ENCODE data around the gene RAB14. TPM values are rescaled to one million over a fixed set of nuclear protein-coding genes. Genes with fewer than 3 reads are reported as not detected.

The RAB14 gene
- total and polyA plus RNA-seq, 8 donors: 16.8 to 60.4 (median 34.0) TPM

GRCh38 chr9:121207371-121207940 lies 5.8 kb upstream of the RAB14 start:
- no peak for DNase-seq
- 69 to 89% (median 83%) methylated on average over 2 of the region's 2 CpGs for WGBS, 5 donors
- no peak overlapping the region for H3K4me3 ChIP-seq
- no peaks in the 10 kb centered on the region for H3K27me3 ChIP-seq
- H3K27ac ChIP-seq: no peak overlapping the region
- peaks cover under 1 to 6% (median 2%) of the 10 kb centered on the region in 4 donors for H3K4me1 ChIP-seq
- intact Hi-C loops (cut with DNase I; ENCODE audit: low total_unique reads): no loop called here
- H3K36me3 ChIP-seq: peaks cover 0 to 3% (median 1%) of the 10 kb centered on the region in 4 donors
- no peak for TF ChIP-seq CTCF (IDR thresholded peaks at IDR 0.05)
- TF ChIP-seq EP300 (IDR thresholded peaks at IDR 0.05): no peak
- TF ChIP-seq POLR2A (IDR thresholded peaks at IDR 0.05): no peak
- TF ChIP-seq POLR2AphosphoS5 (IDR thresholded peaks at IDR 0.05): no peak
- no peaks in the 10 kb centered on the region for H3K9me3 ChIP-seq

DNA sequence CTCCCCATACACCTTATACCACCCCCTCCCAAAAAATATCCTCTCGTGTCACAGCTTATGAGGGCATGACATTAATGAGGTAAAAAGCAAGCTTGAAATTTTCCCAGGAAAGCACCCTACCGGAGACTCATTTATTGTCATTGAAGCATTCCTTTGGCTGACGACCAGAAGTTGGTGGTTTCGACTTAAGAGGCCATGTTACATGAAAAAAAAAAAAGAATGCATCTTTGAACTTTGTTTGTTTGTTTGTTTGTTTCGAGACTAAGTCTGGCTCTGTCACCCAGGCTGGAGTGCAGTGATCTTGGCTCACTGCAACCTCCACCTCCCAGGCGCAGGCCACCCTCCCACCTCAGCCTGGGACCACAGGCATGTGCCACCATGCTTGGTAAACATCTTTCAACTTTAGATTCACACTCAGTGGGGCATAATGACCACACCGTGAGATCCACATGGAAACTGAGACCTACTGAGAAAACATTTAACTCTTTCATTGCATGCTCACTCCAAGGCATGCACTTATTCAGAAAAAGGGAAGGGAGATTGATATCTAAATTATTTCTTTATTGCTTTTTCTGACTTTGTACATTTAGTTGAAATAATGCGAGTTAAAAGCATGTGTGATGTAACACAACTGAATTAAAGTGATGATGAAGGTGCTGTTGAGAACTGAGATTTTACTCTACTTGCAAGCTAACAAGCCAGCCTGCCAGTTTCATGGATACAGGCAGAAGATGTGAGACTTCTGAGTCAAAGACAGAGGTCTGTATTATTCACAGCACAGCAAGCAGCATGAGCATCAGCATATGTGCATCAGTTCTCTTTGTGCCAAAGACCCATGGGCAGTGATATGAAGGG lies 5.1 kb upstream of the RAB14 start:
- Histone ChIP-seq H3K4me1 (peaks cover 5 to 9% (median 6%) of the 10 kb centered on the region in 4 donors), H3K9me3 (no peaks in the 10 kb centered on the region), H3K36me3 (peaks cover 0 to 3% (median 1%) of the 10 kb centered on the region in 4 donors), H3K4me3 (no peak overlapping the region), H3K27ac (no peak overlapping the region), H3K27me3 (no peaks in the 10 kb centered on the region)
- TF ChIP-seq CTCF (IDR thresholded peaks at IDR 0.05) (no peak), EP300 (IDR thresholded peaks at IDR 0.05) (no peak), POLR2AphosphoS5 (IDR thresholded peaks at IDR 0.05) (no peak), POLR2A (IDR thresholded peaks at IDR 0.05) (no peak)
- 62 to 72% (median 66%) methylated on average over 8 of the region's 8 CpGs for WGBS, 5 donors
- intact Hi-C loops (cut with DNase I; ENCODE audit: low total_unique reads): no loop called here
- DNase-seq: no peak

DNA sequence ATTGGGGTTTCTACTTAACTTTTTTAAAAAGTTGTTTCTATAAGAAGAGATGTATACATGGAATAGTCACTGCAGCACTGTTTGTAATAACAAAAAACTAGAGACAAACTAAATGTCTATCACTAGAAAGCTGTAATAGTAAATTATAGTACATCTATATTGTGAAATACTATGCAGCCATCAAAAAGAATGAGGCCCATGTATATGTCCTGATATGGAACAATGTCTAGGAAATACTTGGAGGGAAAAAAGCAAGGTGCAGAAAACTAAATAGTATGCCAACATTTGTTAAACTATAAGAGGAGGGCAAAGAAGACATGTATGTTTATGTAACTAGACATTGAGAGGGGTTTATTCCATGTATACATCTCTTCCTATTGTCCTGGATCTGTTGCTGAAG lies 2.9 kb upstream of the RAB14 start:
- Histone ChIP-seq H3K4me3 (no peak overlapping the region), H3K4me1 (peaks cover 13 to 25% (median 18%) of the 10 kb centered on the region in 4 donors), H3K27me3 (no peaks in the 10 kb centered on the region), H3K36me3 (no peaks in the 10 kb centered on the region), H3K27ac (no peak overlapping the region), H3K9me3 (no peaks in the 10 kb centered on the region)
- intact Hi-C loops (cut with DNase I; ENCODE audit: low total_unique reads): no loop called here
- DNase-seq: no peak
- TF ChIP-seq POLR2A (IDR thresholded peaks at IDR 0.05) (no peak), EP300 (IDR thresholded peaks at IDR 0.05) (no peak), POLR2AphosphoS5 (IDR thresholded peaks at IDR 0.05) (no peak), CTCF (IDR thresholded peaks at IDR 0.05) (no peak)

GRCh38 chr9:121204121-121204520 lies 2.5 kb upstream of the RAB14 start:
- intact Hi-C loops (cut with DNase I; ENCODE audit: low total_unique reads): no loop called here
- 63 to 71% (median 67%) methylated on average over 2 of the region's 2 CpGs for whole genome bisulfite sequencing, 5 donors
- Histone ChIP-seq H3K4me1 (peaks cover 17 to 30% (median 23%) of the 10 kb centered on the region in 4 donors), H3K4me3 (no peak overlapping the region), H3K27me3 (no peaks in the 10 kb centered on the region), H3K36me3 (no peaks in the 10 kb centered on the region), H3K9me3 (no peaks in the 10 kb centered on the region), H3K27ac (no peak overlapping the region)
- no peak for DNase-seq
- TF ChIP-seq EP300 (IDR thresholded peaks at IDR 0.05): no peak
- TF ChIP-seq POLR2AphosphoS5 (IDR thresholded peaks at IDR 0.05): no peak
- no peak for TF ChIP-seq CTCF (IDR thresholded peaks at IDR 0.05)
- no peak for TF ChIP-seq POLR2A (IDR thresholded peaks at IDR 0.05)

Measured in stomach (tissue), 9 donors.